HG03060 (cell line): ENCODE measurements around the gene ZBTB48.
"Not testable (repeated sequence)": the region's sequence is repeated elsewhere in the genome, so short reads cannot be mapped to it uniquely, and the experiment has no call there.

ENCODE experiments used
- ATAC-seq: cut with Tn5 transposase; IDR thresholded peaks from one replicate; pipeline ENCODE4 v1.9.1; 2021; ENCODE audit warnings: low read depth, moderate number of reproducible peaks; ENCODE audit not compliant: unreplicated experiment

ZBTB48 gene

GRCh38 chr1:6579374-6580118 lies at the start of gene ZBTB48:
Gene ZBTB48, plus strand, starts transcription at chr1:6579994. Its CDS starts 616 bp downstream, at chr1:6580610.
- peak; percentile 74 for ATAC-seq

GRCh38 chr1:6530504-6531160 lies 49.2 kb upstream of the ZBTB48 start:
- no peak for ATAC-seq

GRCh38 chr1:6531996-6532395 lies 47.8 kb upstream of the ZBTB48 start:
- no peak for ATAC-seq

- ATAC-seq, result no peak
These were observed 45.5 kb upstream of the ZBTB48 start for GRCh38 chr1:6534248-6534822.

- ATAC-seq, result no peak
These were observed 44.6 kb upstream of the ZBTB48 start for GRCh38 chr1:6535214-6535613.

- no peak for ATAC-seq
These were observed 43.5 kb upstream of the ZBTB48 start for GRCh38 chr1:6536291-6536690.

GRCh38 chr1:6538956-6539355 lies 40.8 kb upstream of the ZBTB48 start:
- ATAC-seq, result no peak

- ATAC-seq, result no peak
These were observed 35.0 kb upstream of the ZBTB48 start for GRCh38 chr1:6544831-6545230.

GRCh38 chr1:6545276-6546112 lies 34.3 kb upstream of the ZBTB48 start:
- ATAC-seq, result no peak

- no peak for ATAC-seq
These were observed 33.5 kb upstream of the ZBTB48 start for GRCh38 chr1:6546326-6546725.

- no peak for ATAC-seq
These were observed 32.5 kb upstream of the ZBTB48 start for GRCh38 chr1:6547301-6547700.

GRCh38 chr1:6554031-6554906 lies 25.5 kb upstream of the ZBTB48 start, which contains the start of gene NOL9:
Gene NOL9, minus strand, starts transcription at chr1:6554513. Its CDS starts 11 bp downstream, at chr1:6554502.
- peak; percentile 57 for ATAC-seq

GRCh38 chr1:6554907-6555778 lies 24.7 kb upstream of the ZBTB48 start, which contains the start of gene TAS1R1:
Gene TAS1R1, plus strand, starts transcription at chr1:6555307. Its CDS starts 67 bp downstream, at chr1:6555374.
- no peak for ATAC-seq

- no peak for ATAC-seq
These were observed 22.2 kb upstream of the ZBTB48 start for GRCh38 chr1:6557597-6557996.

GRCh38 chr1:6559161-6559560 lies 20.6 kb upstream of the ZBTB48 start:
- not testable (repeated sequence) for ATAC-seq

GRCh38 chr1:6560267-6560666 lies 19.5 kb upstream of the ZBTB48 start:
- no peak for ATAC-seq

GRCh38 chr1:6569033-6569432 lies 10.8 kb upstream of the ZBTB48 start:
- no peak for ATAC-seq

- no peak for ATAC-seq
These were observed 9.7 kb upstream of the ZBTB48 start for GRCh38 chr1:6570100-6570499.

GRCh38 chr1:6570987-6571386 lies 8.8 kb upstream of the ZBTB48 start:
- ATAC-seq, result no peak
